ENCODE results near the gene MYO16.

The MYO16 gene

DNA sequence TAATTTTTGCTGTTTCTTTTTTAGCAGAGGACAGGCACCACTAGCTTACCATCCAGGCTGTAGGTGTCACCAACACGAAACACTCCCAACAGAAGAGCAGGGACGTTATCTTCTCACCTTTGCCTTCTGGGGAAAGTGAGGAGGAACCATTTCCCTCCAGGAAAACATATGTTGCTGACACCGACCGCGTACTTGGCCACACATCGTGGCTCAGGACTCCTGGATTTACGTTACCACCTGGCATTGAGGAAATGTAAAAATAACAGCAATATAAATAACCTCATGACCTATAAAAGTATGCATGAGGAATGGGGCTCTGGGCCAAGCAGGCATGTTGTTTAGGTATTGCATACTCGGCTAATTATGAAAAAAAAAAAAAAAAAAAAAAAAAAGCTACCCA, 525.1 kb downstream of the MYO16 start:
- ATAC-seq (ENCODE audit: low read depth) (no peak), DNase-seq (ENCODE audit: low spot score in 2 of 2) (no peak)
- Mint-ChIP-seq H3K27me3 (peaks cover 25% of the 10 kb centered on the region), H3K9me3 (no peaks in the 10 kb centered on the region), H3K4me3 (no peak overlapping the region), H3K4me1 (peaks cover under 1% of the 10 kb centered on the region), H3K36me3 (no peaks in the 10 kb centered on the region), H3K27ac (no peak overlapping the region)

GRCh38 chr13:109154966-109155761, 525.8 kb downstream of the MYO16 start:
- ATAC-seq (ENCODE audit: low read depth) (no peak), DNase-seq (ENCODE audit: low spot score in 2 of 2) (no peak)
- Mint-ChIP-seq H3K36me3 (no peaks in the 10 kb centered on the region), H3K27ac (no peak overlapping the region), H3K27me3 (peaks cover 26% of the 10 kb centered on the region), H3K4me3 (no peak overlapping the region), H3K9me3 (no peaks in the 10 kb centered on the region), H3K4me1 (peaks cover 2% of the 10 kb centered on the region)

- no peak overlapping the region for H3K27ac Mint-ChIP-seq
- H3K9me3 Mint-ChIP-seq, result no peaks in the 10 kb centered on the region
- H3K4me1 Mint-ChIP-seq, result peaks cover 8% of the 10 kb centered on the region
- H3K36me3 Mint-ChIP-seq, result no peaks in the 10 kb centered on the region
- DNase-seq (ENCODE audit: low spot score in 2 of 2), result no peak
- H3K27me3 Mint-ChIP-seq, result peaks cover 28% of the 10 kb centered on the region
- ATAC-seq (ENCODE audit: low read depth), result no peak
- no peak overlapping the region for H3K4me3 Mint-ChIP-seq
Measured at GRCh38 chr13:109156181-109156935, 526.9 kb downstream of the MYO16 start.

DNA sequence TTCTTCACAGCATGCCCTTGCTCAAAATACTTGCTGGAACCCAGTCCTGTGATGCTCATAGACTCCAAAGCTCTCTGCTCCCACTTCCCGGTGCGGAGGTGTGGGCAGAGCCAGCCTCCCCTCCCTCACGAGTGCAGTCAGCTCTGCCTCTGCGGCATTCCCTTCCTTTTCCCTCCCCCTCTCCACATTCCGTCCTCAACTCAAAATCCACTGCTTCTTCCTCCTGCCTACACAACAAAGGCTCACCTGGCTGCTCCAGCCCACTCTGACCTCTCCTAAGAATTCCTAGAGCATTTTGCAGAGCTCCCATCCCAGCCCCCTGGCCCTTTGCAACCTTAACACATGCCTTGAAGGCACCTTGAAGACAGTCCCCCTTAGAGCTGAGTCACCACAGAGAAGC, 527.9 kb downstream of the MYO16 start:
- H3K9me3 Mint-ChIP-seq, result no peaks in the 10 kb centered on the region
- H3K4me1 Mint-ChIP-seq, result peaks cover 8% of the 10 kb centered on the region
- no peaks in the 10 kb centered on the region for H3K36me3 Mint-ChIP-seq
- DNase-seq (ENCODE audit: low spot score in 2 of 2), result no peak
- no peak for ATAC-seq (ENCODE audit: low read depth)
- H3K27ac Mint-ChIP-seq, result no peak overlapping the region
- no peak overlapping the region for H3K4me3 Mint-ChIP-seq
- peaks cover 28% of the 10 kb centered on the region for H3K27me3 Mint-ChIP-seq

GRCh38 chr13:109158383-109158782, 529.0 kb downstream of the MYO16 start:
- Mint-ChIP-seq H3K27me3 (peaks cover 25% of the 10 kb centered on the region), H3K27ac (no peak overlapping the region), H3K9me3 (no peaks in the 10 kb centered on the region), H3K36me3 (no peaks in the 10 kb centered on the region), H3K4me1 (peaks cover 14% of the 10 kb centered on the region), H3K4me3 (no peak overlapping the region)
- DNase-seq (ENCODE audit: low spot score in 2 of 2) (no peak), ATAC-seq (ENCODE audit: low read depth) (no peak)

- DNase-seq (ENCODE audit: low spot score in 2 of 2) (no peak), ATAC-seq (ENCODE audit: low read depth) (no peak)
- Mint-ChIP-seq H3K36me3 (no peaks in the 10 kb centered on the region), H3K4me1 (peaks cover 14% of the 10 kb centered on the region), H3K4me3 (no peak overlapping the region), H3K9me3 (no peaks in the 10 kb centered on the region), H3K27ac (no peak overlapping the region), H3K27me3 (peaks cover 25% of the 10 kb centered on the region)
Measured at GRCh38 chr13:109159650-109160309, 530.4 kb downstream of the MYO16 start.

- Mint-ChIP-seq H3K4me1 (peaks cover 14% of the 10 kb centered on the region), H3K9me3 (no peaks in the 10 kb centered on the region), H3K36me3 (no peaks in the 10 kb centered on the region), H3K4me3 (no peak overlapping the region), H3K27me3 (peaks cover 22% of the 10 kb centered on the region), H3K27ac (no peak overlapping the region)
- ATAC-seq (ENCODE audit: low read depth) (no peak), DNase-seq (ENCODE audit: low spot score in 2 of 2) (no peak)
Measured at GRCh38 chr13:109160357-109160756, 530.9 kb downstream of the MYO16 start.

GRCh38 chr13:109160887-109161669, 531.7 kb downstream of the MYO16 start:
- no peaks in the 10 kb centered on the region for H3K36me3 Mint-ChIP-seq
- peaks cover 22% of the 10 kb centered on the region for H3K27me3 Mint-ChIP-seq
- H3K9me3 Mint-ChIP-seq, result no peaks in the 10 kb centered on the region
- peak overlapping the region; percentile 22 for H3K27ac Mint-ChIP-seq
- H3K4me3 Mint-ChIP-seq, result no peak overlapping the region
- H3K4me1 Mint-ChIP-seq, result peaks cover 14% of the 10 kb centered on the region
- ATAC-seq (ENCODE audit: low read depth), result no peak
- DNase-seq (ENCODE audit: low spot score in 2 of 2), result no peak

- peak overlapping the region; percentile 25 for H3K4me3 Mint-ChIP-seq
- no peaks in the 10 kb centered on the region for H3K9me3 Mint-ChIP-seq
- H3K27ac Mint-ChIP-seq, result peak overlapping the region; percentile 72
Measured at GRCh38 chr13:109162248-109163036, 533.0 kb downstream of the MYO16 start.

GRCh38 chr13:109163037-109163379, 533.6 kb downstream of the MYO16 start:
- DNase-seq (ENCODE audit: low spot score in 2 of 2) (no peak), ATAC-seq (ENCODE audit: low read depth) (no peak)
- Mint-ChIP-seq H3K4me3 (no peak overlapping the region), H3K27me3 (peaks cover 8% of the 10 kb centered on the region), H3K27ac (no peak overlapping the region), H3K9me3 (no peaks in the 10 kb centered on the region), H3K4me1 (peaks cover 18% of the 10 kb centered on the region), H3K36me3 (no peaks in the 10 kb centered on the region)

More at GRCh38 chr13:109162248-109163036, 533.0 kb downstream of the MYO16 start:
- peaks cover 18% of the 10 kb centered on the region for H3K4me1 Mint-ChIP-seq
- ATAC-seq (ENCODE audit: low read depth), result peak; percentile 95
- peak; percentile 42 to 74 for DNase-seq (ENCODE audit: low spot score in 2 of 2)
- H3K27me3 Mint-ChIP-seq, result peaks cover 13% of the 10 kb centered on the region
- H3K36me3 Mint-ChIP-seq, result no peaks in the 10 kb centered on the region

GRCh38 chr13:109165417-109165904, 536.0 kb downstream of the MYO16 start:
- Mint-ChIP-seq H3K4me3 (no peak overlapping the region), H3K4me1 (peaks cover 16% of the 10 kb centered on the region), H3K9me3 (no peaks in the 10 kb centered on the region), H3K27me3 (peaks cover 5% of the 10 kb centered on the region), H3K27ac (no peak overlapping the region), H3K36me3 (no peaks in the 10 kb centered on the region)
- DNase-seq (ENCODE audit: low spot score in 2 of 2) (no peak), ATAC-seq (ENCODE audit: low read depth) (no peak)

- peaks cover 3% of the 10 kb centered on the region for H3K27me3 Mint-ChIP-seq
- no peak overlapping the region for H3K4me3 Mint-ChIP-seq
- no peak overlapping the region for H3K27ac Mint-ChIP-seq
- H3K9me3 Mint-ChIP-seq, result no peaks in the 10 kb centered on the region
- peaks cover 10% of the 10 kb centered on the region for H3K4me1 Mint-ChIP-seq
- no peak for DNase-seq (ENCODE audit: low spot score in 2 of 2)
- H3K36me3 Mint-ChIP-seq, result no peaks in the 10 kb centered on the region
- no peak for ATAC-seq (ENCODE audit: low read depth)
Measured at GRCh38 chr13:109166804-109167203, 537.4 kb downstream of the MYO16 start.

- ATAC-seq (ENCODE audit: low read depth) (no peak), DNase-seq (ENCODE audit: low spot score in 2 of 2) (no peak)
- Mint-ChIP-seq H3K9me3 (no peaks in the 10 kb centered on the region), H3K36me3 (no peaks in the 10 kb centered on the region), H3K27me3 (peaks cover 8% of the 10 kb centered on the region), H3K27ac (no peak overlapping the region), H3K4me3 (no peak overlapping the region), H3K4me1 (peaks cover 2% of the 10 kb centered on the region)
Measured at GRCh38 chr13:109172136-109172535, 542.7 kb downstream of the MYO16 start.
